NCI-H345 (cell line): Measurements from ENCODE around the gene GBF1.

ENCODE experiments used
- DNase-seq: peaks from one replicate; lab custom pipeline; 2025; lab: John Stamatoyannopoulos, UW

GBF1 gene

DNA sequence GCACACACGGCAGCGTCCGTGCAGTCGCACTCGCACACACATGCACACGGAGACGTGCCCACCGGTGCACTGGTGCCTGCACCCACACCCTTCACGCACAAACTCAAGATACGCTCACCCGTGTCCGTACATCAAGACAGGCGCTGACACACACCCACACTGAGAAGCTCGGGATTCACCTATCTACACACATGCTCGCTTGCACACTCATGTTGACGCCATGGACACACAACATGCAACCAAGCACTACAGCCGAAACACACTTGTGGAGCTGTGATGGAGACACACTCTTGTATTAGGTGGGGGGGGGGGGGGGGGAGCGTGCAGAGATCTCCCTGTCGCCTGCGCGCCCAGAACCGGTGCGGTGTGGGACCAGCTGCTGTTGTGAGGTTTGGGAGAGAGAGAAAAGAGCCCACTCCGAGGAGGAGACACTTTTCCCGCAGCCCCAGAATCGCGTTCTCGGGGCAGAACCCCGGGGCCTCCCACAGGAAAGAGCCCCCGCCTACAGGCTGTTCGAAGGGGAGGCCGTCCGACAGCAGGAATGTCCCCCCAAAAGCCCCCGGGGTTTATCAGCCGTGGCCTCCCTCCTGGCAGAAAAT lies 149.6 kb downstream of the GBF1 start:
- DNase-seq = peak; percentile 37

DNA sequence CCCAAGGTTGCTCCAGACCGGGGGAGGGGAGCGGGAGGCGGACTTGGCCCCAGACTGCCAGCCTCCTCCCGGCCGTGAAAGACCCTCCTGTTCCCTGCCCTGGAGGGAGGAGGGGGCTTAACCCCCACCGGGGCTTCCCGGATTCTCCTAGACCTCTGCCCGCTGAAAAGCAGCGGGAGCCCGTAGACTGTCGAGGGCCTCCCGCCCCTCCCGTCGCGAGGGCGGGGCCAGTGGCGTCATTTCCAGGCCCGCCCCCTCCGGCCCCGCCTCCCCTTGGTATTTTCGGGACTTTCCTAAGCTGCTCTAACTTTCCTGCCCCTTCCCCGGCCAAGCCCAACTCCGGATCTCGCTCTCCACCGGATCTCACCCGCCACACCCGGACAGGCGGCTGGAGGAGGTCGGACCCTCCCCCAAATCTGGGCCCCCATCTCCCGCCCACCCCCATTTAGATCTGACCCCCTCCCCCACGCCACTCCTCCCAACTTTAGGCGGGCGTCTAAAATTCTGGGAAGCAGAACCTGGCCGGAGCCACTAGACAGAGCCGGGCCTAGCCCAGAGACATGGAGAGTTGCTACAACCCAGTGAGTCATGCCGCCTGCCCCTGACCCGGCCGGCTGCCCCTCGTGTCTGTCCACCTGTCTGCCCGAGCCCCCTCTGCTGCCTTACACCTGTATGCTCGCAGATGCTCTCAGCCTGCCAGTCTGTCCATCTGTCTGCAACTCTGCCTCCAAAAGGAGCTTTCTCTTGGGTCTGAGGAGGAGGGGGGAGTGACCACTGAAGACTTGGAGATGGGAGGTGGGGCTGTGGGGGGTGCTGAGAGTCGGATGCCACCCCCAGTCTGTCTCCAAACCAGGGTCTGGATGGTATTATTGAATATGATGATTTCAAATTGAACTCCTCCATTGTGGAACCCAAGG lies 150.3 kb downstream of the GBF1 start, which contains the start of gene NFKB2:
TSS of gene NFKB2 (plus strand) at position 306 of the 917 bp plus-strand sequence. CDS start at position 561, 255 bp downstream.
- peak; percentile 67 for DNase-seq

- DNase-seq = no peak
Observed at GRCh38 chr10:102396317-102396650, 151.0 kb downstream of the GBF1 start.

- DNase-seq = no peak
Observed at GRCh38 chr10:102396730-102397151, 151.4 kb downstream of the GBF1 start.

DNA sequence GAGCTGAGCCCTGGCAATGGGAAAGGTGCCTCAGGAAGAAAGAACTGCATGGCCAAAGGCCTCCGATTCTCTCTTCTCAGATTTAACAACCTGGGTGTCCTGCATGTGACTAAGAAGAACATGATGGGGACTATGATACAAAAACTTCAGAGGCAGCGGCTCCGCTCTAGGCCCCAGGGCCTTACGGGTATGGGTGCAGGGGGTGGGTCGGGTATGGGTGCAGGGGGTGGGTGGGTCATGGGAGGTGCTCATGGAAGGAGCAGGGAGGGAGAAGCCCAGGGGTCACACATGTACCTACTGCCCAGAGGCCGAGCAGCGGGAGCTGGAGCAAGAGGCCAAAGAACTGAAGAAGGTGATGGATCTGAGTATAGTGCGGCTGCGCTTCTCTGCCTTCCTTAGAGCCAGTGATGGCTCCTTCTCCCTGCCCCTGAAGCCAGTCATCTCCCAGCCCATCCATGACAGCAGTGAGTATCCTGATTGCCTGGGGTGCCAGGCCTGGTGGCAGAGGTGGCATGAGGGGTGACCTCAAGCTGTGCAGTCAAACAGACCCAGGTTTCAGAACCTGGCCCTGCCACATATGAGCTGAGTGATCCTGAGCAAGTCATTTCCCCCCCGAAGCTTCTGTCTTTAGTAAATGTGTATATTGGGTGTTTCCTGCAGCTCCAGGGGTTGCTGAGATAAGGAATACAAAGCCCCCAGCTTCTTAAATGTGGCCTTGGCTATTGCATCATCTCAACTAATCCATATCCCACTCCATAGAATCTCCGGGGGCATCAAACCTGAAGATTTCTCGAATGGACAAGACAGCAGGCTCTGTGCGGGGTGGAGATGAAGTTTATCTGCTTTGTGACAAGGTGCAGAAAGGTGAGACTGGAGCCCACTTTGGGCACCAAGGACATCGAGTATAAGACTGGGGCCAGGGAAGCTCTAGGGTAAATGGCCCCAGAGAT lies 152.2 kb downstream of the GBF1 start:
- DNase-seq = no peak

DNA sequence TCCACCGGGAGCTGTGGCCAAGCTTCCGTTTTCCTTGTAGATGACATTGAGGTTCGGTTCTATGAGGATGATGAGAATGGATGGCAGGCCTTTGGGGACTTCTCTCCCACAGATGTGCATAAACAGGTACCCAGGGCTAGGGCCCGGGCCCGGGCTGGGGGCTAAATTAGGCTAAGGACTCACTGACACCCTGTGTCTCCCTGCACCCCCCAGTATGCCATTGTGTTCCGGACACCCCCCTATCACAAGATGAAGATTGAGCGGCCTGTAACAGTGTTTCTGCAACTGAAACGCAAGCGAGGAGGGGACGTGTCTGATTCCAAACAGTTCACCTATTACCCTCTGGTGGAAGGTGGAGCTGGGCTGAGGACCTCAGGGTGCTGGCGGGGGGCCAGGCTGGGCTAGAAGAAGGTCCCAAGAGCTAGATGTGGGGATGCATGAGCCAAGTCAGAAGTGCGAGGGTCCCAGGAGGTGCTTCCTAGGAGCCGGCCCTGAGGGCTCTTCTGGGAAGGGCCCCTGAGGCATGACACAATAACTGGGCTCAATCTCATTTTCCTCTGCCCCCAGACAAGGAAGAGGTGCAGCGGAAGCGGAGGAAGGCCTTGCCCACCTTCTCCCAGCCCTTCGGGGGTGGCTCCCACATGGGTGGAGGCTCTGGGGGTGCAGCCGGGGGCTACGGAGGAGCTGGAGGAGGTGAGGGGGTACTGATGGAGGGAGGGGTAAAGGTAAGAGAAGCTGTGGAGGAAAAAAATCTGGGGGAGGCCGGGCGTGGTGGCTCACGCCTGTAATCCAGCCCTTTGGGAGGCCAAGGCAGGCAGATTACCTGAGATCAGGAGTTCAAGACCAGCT lies 153.1 kb downstream of the GBF1 start:
- no peak for DNase-seq

DNA sequence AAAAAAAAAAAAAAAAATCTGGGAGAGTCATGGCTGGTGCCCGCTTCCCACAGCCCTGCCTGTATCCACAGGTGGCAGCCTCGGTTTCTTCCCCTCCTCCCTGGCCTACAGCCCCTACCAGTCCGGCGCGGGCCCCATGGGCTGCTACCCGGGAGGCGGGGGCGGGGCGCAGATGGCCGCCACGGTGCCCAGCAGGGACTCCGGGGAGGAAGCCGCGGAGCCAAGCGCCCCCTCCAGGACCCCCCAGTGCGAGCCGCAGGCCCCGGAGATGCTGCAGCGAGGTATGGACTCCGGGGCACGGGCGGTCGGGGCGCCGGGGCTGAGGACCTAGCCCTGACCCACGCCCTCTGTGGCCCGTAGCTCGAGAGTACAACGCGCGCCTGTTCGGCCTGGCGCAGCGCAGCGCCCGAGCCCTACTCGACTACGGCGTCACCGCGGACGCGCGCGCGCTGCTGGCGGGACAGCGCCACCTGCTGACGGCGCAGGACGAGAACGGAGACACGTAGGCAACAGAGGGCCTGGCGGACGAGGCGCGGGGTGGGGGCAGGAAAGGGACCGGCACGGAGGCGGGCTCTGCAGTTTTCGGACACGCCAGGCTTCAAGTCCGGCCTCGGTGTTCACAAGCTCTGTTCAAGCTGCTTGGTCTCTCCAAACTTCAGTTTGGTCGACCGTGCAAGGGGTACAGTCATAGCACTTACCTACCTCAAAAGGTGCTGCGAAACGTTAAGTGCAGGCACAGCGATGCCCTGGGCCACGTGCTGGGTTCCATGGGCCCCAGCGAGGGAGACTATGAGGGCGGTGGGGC lies 154.1 kb downstream of the GBF1 start:
- DNase-seq = peak; percentile 81

DNA sequence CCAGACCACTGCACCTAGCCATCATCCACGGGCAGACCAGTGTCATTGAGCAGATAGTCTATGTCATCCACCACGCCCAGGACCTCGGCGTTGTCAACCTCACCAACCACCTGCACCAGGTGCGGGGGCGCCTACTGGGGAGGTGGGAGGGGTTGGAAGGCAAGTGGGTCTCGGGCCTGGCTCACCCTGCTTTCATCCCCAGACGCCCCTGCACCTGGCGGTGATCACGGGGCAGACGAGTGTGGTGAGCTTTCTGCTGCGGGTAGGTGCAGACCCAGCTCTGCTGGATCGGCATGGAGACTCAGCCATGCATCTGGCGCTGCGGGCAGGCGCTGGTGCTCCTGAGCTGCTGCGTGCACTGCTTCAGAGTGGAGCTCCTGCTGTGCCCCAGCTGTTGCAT lies 154.7 kb downstream of the GBF1 start:
- peak; percentile 43 for DNase-seq

GRCh38 chr10:102400598-102401341 lies 155.4 kb downstream of the GBF1 start:
- no peak for DNase-seq

GRCh38 chr10:102401342-102401654 lies 156.0 kb downstream of the GBF1 start:
- DNase-seq = no peak

DNA sequence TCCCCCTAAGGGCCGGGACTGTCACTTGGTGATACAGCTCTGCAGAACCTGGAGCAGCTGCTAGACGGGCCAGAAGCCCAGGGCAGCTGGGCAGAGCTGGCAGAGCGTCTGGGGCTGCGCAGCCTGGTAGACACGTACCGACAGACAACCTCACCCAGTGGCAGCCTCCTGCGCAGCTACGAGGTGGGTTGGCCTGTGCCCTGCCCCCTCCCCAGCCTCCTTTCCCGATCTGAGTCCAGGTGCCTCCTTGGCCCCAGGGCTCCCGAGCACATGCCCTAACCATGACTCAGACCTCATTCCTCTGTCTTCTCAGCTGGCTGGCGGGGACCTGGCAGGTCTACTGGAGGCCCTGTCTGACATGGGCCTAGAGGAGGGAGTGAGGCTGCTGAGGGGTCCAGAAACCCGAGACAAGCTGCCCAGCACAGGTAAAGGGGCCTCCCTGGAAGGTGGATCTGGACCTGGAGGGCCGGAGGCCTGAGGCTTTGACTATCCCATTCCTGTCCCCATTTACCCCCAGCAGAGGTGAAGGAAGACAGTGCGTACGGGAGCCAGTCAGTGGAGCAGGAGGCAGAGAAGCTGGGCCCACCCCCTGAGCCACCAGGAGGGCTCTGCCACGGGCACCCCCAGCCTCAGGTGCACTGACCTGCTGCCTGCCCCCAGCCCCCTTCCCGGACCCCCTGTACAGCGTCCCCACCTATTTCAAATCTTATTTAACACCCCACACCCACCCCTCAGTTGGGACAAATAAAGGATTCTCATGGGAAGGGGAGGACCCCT lies 156.6 kb downstream of the GBF1 start:
- no peak for DNase-seq

DNA sequence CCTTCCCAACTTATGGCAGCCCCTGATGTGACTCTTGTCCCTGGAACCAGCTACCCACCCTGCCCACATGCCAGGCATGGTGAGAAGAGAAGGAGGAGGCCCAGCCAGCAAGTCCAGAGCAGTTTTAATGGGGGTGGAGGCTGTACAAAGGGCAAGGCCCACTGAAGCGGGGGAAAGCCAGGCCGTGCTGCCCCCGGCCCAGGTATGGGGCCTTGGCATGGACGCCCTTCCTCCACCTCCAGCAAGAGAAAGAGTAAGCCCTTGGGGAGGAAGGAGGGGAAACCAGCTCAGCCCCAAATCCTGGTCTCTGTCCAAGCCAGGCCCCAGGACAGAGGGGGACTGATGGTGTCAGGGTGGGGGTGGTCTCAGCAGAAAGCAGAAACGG lies 157.2 kb downstream of the GBF1 start:
- DNase-seq = no peak

GRCh38 chr10:102403115-102403514 lies 157.8 kb downstream of the GBF1 start:
- no peak for DNase-seq

DNA sequence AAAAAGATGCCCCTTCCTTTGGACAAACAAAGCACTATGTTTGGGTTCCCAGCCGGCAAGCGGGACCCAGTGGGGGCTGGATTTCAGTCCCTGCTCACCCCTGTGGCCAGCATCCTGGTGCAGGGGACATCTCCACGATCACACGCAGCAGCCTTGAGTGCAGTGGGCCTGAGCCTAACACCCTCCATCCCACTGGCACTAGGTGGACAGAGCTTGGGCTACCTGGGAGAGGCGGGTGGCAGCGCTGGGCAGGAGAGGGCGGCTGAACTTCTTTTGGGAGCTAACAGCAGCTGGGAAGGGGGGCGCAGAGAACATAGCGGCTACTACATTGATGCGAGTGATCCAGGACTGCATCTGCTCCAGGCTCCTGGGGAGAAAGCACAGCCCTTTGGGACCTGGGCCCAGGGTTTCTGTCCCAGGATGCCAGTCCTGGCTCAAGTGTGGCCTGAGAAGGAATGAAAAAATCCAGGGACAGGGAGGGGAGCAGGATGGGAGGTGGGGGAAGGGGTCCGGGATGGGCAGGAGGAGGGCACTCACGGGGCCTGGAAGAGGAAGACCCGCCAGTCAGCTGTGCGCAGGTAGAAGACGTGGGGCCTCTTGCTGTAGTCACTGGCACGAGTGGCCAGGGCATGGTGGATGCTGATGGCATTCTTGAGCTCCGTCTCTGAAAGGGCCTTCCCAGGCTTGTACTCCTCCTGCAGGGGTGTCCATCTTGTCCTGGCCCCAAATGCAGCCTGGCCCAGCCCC lies 159.2 kb downstream of the GBF1 start:
- DNase-seq = no peak

- DNase-seq = no peak
Observed at GRCh38 chr10:102405108-102405571, 159.8 kb downstream of the GBF1 start.

DNA sequence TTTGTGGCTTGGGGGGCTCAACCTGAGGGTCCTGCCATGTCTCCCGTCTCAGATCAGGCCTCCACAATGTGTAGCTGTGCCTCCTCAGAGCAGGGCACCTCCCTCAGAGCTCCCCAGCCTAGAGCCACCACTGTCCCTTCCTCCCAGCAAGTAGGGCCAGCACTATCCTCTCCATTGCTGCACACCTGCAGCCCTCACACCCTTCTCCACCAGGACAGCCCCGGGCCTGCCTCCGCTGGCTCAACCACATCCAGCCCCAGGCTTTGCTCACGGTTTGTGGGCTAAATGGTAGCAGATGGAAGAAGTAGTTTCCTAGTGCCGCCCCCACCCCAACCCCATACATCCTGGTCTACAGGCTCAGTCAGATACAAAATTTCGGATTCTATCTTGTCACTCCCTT lies 160.3 kb downstream of the GBF1 start:
- no peak for DNase-seq

- no peak for DNase-seq
Observed at GRCh38 chr10:102406815-102407214, 161.5 kb downstream of the GBF1 start.

- DNase-seq = no peak
Observed at GRCh38 chr10:102407425-102408130, 162.2 kb downstream of the GBF1 start.
